Measurements from ENCODE around the gene WDR77. TPM values are rescaled to one million over a fixed set of nuclear protein-coding genes. Genes with fewer than 3 reads are reported as not detected.

The WDR77 gene
- total and polyA plus RNA-seq, 9 of the 15 experiments (the other 6 are each of a cell fraction or from before 2014, with no cell fraction given): 20.6 to 160 (median 75.3) TPM

DNA sequence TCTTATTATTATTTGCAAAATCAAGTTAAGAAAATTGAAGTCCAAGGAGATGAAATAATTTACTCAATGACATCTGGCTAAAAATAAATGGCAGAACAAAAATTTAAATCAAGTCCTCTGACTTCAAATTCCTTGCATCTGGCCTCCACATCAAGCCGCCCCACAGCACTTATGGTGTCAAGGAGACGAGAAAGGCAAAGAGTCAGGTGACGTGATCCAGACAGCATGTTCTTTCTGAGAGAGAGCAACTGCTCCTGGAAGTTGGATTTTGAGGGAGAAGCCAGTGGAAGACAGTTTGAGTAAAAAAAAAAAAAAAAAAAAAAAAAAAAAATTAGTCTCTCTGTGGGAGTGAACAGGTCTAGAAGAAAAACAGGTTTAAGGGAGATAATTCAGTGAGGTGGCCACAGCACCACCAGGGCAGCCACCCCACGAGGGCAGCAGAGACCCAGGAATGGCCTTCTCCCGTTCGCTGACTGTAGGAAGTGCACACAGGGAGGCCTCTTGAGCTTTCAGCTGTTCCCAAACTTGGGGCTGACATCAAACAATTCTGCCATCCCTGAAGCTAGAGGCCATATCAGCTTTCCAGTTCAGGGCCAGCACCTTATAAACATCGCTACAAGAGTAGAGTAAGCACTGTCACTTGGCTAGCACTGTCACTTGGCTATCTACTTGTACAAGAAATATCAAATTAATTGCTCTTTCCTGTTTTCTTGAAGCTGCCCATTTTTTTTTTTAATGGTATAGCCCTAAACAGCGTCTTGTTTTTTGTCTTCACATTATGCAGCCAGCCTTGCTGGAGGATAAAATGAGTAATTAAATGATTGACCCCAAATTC lies 32.5 kb upstream of the WDR77 start (continued):
- TF ChIP-seq ZNF717 (CRISPR knock-in tag; IDR thresholded peaks at IDR 0.05): no peak
- TF ChIP-seq NFIC (IDR thresholded peaks at IDR 0.05): no peak
- TF ChIP-seq, protein P1, sequence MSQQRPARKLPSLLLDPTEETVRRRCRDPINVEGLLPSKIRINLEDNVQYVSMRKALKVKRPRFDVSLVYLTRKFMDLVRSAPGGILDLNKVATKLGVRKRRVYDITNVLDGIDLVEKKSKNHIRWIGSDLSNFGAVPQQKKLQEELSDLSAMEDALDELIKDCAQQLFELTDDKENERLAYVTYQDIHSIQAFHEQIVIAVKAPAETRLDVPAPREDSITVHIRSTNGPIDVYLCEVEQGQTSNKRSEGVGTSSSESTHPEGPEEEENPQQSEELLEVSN (IDR thresholded peaks at IDR 0.05; ENCODE audit: borderline replicate concordance in 1 of 2, extremely low read depth in 1 of 2, insufficient read depth in 1 of 2, insufficient read length in 1 of 2, low read depth in 1 of 2, low read length in 1 of 2, poor library complexity in 1 of 2, severe bottlenecking in 1 of 2): no peak
- TF ChIP-seq MEF2A (IDR thresholded peaks at IDR 0.05; ENCODE audit: control insufficient read depth, low read depth, low read length): no peak
- no peak for TF ChIP-seq POLR3G (IDR thresholded peaks at IDR 0.05; ENCODE audit: extremely low read depth, insufficient read length, insufficient replicate concordance)
- TF ChIP-seq FOXA3 (CRISPR knock-in tag; conservative IDR thresholded peaks at IDR 0.05 in 1 of 2, IDR thresholded peaks at IDR 0.05 in 1 of 2): no peak
- TF ChIP-seq DACH1 (IDR thresholded peaks at IDR 0.05; ENCODE audit: partially characterized antibody): peak; percentile 11
- peak; percentile 39 for TF ChIP-seq MAFK (IDR thresholded peaks at IDR 0.05; ENCODE audit: low read length)
- peak in 1 of 2 experiments; percentile 47; a peak in 1 of 4 replicates for TF ChIP-seq RCOR1 (IDR thresholded peaks at IDR 0.05; ENCODE audit: borderline replicate concordance in 1 of 2, low read depth in 2 of 2, low read length in 2 of 2)
- TF ChIP-seq ZNF354B (CRISPR knock-in tag; IDR thresholded peaks at IDR 0.05): no peak
- TF ChIP-seq, protein P2, sequence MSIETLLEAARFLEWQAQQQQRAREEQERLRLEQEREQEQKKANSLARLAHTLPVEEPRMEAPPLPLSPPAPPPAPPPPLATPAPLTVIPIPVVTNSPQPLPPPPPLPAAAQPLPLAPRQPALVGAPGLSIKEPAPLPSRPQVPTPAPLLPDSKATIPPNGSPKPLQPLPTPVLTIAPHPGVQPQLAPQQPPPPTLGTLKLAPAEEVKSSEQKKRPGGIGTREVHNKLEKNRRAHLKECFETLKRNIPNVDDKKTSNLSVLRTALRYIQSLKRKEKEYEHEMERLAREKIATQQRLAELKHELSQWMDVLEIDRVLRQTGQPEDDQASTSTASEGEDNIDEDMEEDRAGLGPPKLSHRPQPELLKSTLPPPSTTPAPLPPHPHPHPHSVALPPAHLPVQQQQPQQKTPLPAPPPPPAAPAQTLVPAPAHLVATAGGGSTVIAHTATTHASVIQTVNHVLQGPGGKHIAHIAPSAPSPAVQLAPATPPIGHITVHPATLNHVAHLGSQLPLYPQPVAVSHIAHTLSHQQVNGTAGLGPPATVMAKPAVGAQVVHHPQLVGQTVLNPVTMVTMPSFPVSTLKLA (conservative IDR thresholded peaks at IDR 0.05): no peak
- no peak for TF ChIP-seq NUFIP1 (IDR thresholded peaks at IDR 0.05; ENCODE audit: partially characterized antibody)
- TF ChIP-seq, protein P3, sequence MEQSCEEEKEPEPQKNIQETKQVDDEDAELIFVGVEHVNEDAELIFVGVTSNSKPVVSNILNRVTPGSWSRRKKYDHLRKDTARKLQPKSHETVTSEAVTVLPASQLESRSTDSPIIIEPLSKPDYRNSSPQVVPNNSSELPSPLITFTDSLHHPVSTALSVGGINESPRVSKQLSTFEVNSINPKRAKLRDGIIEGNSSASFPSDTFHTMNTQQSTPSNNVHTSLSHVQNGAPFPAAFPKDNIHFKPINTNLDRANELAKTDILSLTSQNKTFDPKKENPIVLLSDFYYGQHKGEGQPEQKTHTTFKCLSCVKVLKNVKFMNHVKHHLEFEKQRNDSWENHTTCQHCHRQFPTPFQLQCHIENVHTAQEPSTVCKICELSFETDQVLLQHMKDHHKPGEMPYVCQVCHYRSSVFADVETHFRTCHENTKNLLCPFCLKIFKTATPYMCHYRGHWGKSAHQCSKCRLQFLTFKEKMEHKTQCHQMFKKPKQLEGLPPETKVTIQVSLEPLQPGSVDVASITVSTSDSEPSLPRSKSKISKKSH (CRISPR knock-in tag; IDR thresholded peaks at IDR 0.05): no peak
- TF ChIP-seq HEY1 (CRISPR knock-in tag; IDR thresholded peaks at IDR 0.05; ENCODE audit: borderline replicate concordance): no peak
- peak; percentile 68; the same call in 1 of the 2 replicates for TF ChIP-seq ARID2 (IDR thresholded peaks at IDR 0.05)
- TF ChIP-seq, protein P4, sequence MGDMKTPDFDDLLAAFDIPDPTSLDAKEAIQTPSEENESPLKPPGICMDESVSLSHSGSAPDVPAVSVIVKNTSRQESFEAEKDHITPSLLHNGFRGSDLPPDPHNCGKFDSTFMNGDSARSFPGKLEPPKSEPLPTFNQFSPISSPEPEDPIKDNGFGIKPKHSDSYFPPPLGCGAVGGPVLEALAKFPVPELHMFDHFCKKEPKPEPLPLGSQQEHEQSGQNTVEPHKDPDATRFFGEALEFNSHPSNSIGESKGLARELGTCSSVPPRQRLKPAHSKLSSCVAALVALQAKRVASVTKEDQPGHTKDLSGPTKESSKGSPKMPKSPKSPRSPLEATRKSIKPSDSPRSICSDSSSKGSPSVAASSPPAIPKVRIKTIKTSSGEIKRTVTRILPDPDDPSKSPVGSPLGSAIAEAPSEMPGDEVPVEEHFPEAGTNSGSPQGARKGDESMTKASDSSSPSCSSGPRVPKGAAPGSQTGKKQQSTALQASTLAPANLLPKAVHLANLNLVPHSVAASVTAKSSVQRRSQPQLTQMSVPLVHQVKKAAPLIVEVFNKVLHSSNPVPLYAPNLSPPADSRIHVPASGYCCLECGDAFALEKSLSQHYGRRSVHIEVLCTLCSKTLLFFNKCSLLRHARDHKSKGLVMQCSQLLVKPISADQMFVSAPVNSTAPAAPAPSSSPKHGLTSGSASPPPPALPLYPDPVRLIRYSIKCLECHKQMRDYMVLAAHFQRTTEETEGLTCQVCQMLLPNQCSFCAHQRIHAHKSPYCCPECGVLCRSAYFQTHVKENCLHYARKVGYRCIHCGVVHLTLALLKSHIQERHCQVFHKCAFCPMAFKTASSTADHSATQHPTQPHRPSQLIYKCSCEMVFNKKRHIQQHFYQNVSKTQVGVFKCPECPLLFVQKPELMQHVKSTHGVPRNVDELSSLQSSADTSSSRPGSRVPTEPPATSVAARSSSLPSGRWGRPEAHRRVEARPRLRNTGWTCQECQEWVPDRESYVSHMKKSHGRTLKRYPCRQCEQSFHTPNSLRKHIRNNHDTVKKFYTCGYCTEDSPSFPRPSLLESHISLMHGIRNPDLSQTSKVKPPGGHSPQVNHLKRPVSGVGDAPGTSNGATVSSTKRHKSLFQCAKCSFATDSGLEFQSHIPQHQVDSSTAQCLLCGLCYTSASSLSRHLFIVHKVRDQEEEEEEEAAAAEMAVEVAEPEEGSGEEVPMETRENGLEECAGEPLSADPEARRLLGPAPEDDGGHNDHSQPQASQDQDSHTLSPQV (IDR thresholded peaks at IDR 0.05): no peak
- TF ChIP-seq RBM15 (IDR thresholded peaks at IDR 0.05; ENCODE audit: insufficient read depth, low read length): no peak
- TF ChIP-seq HMG20A (CRISPR knock-in tag; conservative IDR thresholded peaks at IDR 0.05): no peak
- TF ChIP-seq ZC3H4 (CRISPR knock-in tag; IDR thresholded peaks at IDR 0.05; ENCODE audit: borderline replicate concordance): no peak
